NCI-H446 (cell line): Measurements from ENCODE around the gene DCBLD2.
A peak's percentile ranks its signal among the peaks of the same experiment; 100 is the strongest.

ENCODE experiments used
- DNase-seq, 2 experiments: peaks; one replicate each; lab custom pipeline; 2025; lab: John Stamatoyannopoulos, UW

The DCBLD2 gene, protein sequence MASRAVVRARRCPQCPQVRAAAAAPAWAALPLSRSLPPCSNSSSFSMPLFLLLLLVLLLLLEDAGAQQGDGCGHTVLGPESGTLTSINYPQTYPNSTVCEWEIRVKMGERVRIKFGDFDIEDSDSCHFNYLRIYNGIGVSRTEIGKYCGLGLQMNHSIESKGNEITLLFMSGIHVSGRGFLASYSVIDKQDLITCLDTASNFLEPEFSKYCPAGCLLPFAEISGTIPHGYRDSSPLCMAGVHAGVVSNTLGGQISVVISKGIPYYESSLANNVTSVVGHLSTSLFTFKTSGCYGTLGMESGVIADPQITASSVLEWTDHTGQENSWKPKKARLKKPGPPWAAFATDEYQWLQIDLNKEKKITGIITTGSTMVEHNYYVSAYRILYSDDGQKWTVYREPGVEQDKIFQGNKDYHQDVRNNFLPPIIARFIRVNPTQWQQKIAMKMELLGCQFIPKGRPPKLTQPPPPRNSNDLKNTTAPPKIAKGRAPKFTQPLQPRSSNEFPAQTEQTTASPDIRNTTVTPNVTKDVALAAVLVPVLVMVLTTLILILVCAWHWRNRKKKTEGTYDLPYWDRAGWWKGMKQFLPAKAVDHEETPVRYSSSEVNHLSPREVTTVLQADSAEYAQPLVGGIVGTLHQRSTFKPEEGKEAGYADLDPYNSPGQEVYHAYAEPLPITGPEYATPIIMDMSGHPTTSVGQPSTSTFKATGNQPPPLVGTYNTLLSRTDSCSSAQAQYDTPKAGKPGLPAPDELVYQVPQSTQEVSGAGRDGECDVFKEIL

DNA sequence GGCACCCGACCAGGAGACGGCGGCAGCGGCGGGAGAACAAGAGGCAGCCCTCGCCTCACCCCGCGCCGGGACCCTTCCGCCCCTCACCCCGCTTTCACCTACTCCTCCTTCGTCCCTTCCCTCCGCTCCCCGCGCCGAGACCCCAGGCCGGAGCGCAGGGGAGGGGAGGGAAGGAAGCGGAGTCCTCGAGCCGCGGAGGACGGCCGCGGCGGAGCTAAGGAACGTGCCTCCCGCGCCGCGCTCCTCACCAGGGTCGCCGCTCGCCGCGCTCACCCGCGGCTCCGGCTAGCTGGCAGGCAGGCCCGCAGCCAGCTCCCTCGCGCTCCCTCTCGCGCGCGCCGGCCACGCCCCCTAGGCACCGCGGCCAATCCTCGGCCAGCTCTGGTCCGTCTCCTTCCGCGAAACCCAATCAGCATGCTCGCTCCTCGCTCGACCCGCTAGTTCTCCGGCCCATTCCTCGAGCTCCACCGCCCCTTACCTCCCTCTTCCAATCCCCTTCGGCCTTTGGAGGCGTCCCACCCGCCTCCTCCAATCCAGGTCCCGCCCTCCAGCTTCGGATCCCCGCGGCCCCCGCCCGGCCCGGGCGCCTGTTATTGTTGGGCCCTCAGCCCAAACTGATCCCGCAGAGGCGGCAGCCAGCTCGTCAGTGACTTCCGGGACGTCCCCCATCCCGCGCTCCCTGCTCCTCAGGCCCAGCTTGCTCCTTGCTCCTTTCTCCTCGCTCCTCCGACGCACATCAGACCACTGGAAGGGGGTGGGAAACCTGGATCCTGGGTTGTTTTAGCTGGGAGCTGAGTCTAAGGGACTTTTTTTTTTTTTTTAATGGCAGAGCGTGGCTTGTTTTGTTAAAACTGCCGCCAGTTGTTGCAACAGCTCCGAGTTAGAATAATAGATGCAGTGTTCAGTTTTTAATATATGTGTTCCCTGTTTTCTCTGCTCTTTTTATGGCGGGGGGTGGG lies at the start of gene DCBLD2:
Gene DCBLD2 (minus strand): TSS at position 304 of the 959 bp plus-strand sequence. CDS start 369 bp downstream, outside the sequence.
- peak; percentile 98 to 99 for DNase-seq

DNA sequence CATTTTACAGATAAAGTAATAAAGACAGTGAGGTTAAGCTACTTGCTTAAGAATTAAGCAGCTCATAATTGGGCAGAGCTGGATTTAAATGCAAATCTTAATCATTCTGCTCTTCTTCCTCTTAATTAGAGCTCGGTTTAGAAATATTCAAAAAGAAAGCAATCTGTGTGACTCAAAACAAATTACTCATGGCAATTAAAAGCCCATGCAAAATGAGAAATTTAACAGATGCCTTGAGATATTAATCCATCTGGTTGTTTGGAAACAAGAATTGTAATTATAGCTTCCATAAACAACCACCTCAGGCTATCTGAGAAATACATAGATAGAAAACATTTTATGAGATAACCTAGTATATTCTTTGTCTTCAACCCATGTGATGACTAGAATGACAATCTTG lies 44.2 kb upstream of the DCBLD2 start:
- no peak for DNase-seq

DNA sequence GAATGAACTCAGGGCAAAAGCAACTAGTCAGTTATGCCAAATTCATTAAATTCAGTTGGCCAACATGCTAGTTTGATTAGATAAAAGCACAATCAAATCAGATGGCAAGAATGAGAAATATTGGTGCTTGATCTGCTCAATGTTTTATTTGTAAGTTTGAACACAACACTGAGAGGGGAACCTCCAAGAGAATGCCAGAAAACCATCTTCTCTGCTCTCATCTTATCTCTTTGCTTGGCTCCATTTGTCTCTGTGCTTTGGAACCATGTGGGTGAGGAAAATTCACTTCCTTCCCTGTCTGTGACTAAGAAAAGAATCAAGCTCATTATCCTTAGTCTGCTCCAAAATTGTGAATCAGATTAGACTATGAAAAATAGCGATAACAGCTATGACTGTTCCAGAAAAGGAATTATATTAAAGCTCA lies 43.6 kb upstream of the DCBLD2 start:
- no peak for DNase-seq

DNA sequence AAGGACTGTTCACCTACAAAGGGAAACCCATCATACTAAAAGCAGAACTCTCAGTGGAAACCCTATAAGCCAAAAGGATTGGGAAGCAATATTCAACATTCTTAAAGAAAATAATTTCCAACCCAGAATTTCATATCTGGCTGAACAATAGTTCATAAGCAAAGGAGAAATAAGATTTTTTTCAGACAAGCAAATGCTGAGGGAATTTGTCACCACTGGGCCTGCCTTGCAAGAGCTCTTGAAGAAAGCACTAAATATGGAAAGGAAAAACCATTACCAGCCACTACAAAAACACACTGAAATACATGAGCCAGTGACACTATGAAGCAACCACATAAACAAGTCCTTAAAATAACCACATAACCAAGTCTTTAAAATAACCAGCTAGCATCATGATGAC lies 28.9 kb upstream of the DCBLD2 start:
- DNase-seq = no peak

DNA sequence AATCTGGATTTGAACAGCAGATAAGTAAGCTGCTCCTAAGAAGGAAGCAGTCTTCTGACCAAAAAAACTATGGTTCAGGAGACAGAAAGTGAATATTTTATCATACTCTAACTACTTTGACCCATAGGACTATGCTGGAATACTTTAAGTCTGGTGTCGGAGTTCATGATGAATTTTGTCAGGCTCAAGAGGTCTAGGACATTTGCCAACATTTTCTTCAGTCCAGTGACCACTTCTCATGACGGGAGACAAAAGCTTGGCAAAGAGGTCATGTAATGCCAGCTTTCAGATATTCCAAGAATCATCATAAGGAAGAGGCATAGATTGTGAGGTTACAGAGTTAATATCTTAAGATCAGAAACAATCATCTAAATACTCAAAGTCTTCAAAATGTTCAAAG lies 20.5 kb upstream of the DCBLD2 start:
- peak in 1 of 2 experiments; percentile 35 for DNase-seq

DNA sequence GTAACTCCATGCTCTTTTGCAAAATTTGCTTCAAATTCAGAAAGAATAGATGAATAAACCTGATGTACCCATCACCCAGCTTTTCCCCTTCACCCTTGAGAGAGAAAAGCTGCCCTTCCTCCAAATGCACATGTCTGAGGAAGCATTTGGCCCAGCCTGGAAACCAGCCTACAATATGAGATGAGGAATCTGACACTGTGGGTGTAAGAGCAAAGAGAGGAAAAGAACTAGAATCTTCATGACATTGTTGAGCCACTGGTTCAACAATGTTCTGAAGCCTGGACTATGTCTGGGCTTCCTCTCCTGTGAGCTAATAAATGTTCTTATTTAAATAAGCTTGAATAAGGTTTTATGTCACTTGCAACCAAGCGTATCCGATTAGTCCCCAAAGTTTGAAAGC lies 18.7 kb upstream of the DCBLD2 start:
- DNase-seq = no peak

DNA sequence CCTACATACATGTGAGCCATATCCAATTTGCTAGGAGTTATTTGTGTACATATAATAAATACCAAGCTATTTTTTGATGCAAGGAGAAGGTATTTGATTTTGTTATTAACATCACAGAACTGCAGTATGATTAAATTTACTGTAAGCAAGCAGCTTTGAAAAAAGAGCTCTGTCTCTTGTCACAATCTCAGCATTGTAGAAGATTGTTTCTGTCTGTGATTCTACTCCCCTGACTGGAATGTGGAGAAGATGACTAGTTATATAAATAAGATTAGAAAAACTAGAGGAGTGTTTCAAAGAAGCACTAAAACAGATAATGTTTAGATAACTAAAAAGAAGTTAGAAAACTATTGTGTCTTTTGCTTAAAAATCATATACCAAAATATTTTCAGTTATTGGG lies 17.1 kb upstream of the DCBLD2 start:
- DNase-seq = no peak

DNA sequence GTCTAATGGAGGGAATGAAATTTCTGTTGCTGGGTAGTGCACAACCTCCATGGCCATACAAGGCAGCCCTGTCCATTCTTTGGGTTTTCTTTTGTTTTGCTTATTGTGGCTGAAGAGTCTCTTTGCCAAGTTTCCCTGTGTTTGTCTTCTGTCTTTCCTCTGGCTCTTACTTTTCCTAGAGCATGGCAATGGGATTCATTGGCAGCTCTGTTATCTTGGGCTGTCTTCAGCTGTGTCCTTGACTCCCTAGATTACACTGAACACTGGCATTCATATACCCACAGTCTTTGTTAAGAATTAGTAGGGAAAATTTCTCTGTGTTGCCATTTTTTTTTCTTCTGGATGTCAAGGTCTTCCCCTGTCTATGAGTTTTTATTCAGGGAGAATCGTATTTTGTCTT lies 16.1 kb upstream of the DCBLD2 start:
- no peak for DNase-seq

DNA sequence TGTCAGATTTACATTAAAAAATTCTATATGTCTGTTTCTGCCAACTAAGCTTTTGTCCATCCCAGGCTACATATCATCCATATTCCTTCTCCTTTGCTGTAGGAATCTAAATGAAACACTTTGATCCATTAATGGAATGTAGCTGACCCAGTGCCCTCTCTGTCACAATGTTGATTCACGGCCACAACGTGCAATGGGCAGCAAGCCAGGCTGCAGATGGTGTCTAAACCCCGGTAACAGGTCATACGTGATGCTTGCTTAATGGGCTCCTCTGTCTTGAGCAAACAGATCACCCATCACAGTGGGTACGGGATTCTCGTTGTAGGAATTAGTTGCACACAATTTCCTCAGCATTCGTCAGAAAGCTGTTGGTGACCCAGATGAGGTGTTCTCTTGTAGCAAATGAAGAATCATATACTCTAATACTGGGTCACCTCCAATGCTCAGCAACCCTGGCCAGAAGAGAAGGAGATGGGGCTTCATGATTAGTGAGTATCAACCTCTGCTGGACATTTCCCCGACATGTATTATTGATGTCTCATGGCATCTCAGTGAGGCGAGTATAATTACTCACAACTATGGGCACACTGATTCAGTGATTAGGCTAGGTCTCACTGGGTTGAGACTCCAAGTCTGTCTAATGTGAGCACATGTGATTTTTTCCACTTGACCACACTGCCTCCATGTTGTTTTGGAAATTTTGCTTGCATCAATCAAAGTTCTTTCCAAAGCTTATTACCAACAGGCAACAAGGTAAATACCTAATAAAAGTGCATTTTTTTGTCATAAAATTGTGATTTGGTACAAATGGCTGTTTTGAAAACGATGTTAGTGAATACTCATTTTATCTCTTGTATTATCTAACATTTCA lies 12.9 kb upstream of the DCBLD2 start:
- peak in 1 of 2 experiments; percentile 59 for DNase-seq

DNA sequence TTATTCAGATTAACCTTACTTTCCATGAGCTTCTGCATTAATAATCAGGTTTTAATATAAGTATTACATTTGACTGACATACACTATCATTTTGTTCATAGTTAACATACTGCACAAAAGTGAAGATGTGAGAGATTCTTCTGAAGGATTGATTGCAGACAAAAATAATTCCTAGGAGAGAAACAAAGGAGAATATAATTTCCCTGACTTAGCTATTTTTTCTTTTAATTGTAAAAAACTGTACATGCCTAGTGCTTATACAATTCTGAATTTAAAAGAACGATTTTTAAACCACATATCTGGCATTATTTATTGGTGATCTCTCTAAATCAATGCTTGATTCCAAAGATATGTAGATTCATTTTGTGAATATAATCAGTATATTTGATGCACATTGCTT lies 11.0 kb upstream of the DCBLD2 start:
- DNase-seq = no peak

DNA sequence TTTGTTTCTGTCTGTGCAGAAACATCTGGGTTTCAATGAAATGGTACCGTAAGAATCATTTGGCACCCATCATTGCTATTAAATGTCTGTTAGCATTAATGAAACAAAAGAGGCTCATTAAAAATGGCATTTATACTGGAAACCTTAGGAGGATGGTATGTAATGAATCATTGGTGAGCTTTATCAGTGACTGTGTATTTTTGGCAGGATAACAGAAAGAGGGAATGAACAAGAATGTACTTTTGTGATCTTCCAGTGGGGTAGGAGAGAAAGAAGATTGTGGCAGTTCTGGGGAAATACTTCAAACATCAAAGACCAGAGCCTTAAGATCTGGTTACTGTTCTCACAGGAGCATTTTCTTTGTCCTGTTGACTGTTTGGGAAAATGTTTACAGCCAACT lies 4.7 kb upstream of the DCBLD2 start:
- no peak for DNase-seq

DNA sequence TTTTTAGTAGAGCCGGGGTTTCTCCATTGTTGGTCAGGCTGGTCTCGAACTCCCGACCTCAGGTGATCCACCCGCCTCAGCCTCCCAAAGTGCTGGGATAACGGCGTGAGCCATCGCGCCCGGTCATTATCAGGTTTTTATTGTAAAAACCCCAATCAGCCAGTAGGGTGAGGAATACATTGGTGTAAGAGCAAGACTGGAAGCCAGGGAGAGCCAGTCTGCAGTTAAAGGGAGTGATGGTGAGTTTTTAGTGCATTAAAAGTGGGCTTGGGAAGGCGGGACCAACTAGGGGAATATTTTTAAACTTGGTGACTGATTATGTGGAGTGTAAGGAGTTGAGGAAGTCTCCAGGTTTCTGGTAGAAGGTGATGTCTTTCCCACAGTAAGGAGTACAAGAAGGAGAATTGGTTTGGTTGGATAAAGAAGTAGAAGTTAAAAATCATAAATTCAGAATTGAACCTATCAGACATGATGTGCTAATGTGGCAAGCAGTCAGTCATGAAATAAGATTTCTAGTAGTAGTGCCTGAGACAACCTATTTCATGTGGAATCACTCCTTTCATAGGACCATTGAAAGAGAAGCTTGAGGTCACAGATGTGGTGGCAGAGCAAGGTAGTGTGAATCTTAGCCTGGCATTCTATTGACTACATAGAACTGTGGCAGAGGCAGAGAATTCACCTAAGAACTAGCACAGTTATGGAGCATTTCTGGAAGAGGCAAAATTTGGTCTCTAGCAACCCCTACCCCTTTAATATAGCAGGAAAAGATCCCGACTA lies 2.4 kb upstream of the DCBLD2 start:
- no peak for DNase-seq

DNA sequence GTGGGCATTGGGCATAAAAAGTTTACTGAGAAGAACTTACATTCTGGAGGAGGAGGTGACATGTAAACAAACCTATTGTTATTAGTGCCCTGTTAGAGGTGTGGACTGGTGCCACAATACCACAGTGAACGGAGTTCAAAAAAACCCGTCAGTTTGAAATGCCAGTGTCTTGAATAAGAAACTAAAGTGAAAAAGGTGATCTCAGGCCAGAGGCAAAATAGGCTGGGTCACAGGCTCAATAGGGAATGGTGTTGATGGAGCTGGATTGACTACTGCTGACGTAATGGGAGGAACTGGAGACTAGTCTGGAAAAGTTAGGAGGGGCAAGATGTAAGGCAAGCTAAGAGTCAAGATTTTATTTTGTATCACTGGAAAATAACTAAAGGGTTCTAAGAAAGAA lies 1.6 kb upstream of the DCBLD2 start:
- no peak for DNase-seq

DNA sequence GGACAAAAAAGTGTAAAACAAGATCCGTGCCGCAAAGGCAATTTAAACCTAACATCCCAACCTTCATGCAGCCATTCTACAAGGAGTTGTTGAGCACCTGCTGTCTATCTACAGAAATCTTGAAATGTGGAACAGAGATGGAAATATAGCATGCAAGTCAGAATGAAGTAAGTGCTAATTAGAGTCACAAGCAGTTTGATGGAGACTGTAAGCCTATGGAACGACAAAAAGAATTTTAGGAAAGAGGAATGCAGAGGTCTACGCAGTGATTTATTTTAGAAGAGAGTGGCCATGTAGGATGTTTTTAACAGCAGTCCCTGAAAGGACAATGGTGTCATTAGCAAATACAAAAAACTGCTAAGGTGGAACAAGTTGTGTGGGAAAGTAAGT lies 851 bp upstream of the DCBLD2 start:
- DNase-seq = no peak

DNA sequence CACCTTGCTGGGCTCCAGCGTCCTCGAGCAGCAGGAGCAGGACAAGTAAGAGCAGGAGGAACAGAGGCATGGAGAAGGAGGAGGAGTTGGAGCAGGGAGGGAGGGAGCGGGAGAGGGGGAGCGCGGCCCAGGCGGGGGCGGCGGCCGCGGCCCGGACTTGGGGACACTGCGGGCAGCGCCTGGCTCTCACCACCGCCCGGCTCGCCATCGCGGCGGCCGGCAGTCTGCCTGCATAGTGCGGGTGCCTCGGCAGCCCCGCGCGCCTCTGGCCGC lies 440 bp downstream of the DCBLD2 start:
- DNase-seq = peak in 1 of 2 experiments; percentile 36

DNA sequence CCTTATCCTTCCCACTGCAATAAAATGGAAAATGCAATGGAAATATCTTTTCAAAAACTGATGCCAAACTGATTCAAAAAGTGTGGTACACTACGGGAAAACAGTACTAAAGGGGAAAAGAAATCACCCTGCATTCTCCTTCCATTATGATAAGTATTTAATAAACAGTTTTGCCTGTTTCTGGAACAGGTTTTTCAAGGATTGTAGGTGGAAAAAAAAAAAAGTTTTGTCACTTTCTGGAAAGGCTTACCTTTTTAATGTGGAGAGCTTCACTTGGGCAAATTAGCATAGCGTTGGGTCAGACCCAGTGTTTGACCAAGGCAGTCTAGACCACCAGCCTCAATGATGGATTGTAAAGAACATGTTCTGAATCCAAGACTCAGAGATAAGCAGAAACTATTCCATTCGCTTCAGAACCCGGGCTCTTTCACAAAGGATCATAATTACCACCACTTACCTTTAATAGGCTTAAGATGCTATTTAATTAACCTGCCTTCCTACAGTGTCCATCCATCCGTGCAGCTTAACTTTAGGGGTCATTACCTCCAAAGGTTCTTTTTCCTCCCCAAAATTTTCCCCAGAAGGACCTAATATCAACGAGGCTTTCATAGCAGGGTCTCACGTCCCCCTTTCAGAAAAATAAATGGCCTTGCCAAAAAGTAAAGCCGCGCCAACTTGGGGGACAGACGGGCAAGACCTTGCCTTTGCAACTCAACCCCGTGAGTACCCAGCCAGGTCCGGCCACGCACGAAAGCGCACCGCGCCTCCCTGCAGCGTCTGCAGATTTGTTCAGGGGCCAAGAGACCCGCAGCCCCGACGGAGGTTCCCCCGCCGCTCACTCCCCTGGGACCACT lies 1.0 kb downstream of the DCBLD2 start:
- no peak for DNase-seq

DNA sequence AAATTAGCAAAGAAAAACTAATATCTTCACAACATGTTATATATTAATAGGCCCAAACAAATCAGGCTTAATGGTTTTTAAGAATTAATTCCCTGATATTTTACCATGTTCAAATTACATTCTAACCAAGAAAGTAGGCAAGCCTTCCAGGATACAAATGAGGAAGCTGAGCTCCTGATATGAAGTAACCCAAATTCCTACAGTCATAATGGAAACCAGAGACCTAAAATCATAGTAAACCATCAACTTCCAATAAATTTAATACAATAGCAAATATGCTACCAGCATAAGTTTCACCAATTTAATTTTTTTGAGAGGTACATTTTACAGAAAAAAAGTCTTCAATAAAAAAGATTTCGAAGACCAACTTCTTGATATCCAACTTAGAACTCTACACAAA lies 3.8 kb downstream of the DCBLD2 start:
- no peak for DNase-seq

DNA sequence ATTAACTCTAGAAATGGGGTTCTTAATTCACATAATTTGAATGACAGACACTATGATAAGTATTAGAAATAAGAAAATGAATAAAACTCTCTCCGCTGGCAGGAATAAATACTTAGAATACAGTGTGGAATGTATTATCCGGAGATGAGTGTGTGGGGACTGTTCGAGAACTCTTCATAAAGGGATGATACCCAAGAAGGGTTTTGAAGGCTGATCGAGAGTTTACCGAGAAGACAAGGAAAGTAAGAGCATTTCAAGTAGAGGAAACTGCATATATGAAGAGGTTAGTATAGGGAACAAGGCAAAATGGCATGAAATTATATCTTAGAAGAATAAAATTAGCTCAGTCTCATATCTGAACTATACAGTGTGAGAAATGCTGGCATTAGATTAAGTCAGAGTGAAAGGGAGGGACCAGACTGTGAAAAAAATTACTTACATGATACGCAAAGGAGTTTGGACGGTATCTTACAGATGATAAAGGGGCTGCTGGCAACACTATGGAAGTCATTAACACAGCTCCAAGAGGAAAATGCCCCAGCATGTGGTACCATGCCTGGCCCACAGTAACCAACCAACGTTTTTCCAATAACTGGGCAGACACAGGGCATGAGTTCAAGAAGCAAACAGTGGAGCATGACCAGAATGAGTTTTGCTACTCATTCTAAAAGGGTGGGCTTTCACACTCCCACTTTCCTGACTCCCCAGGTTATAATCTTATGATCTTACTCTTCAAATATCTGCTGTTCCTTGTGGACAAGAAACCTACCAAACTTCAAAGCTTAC lies 6.5 kb downstream of the DCBLD2 start:
- DNase-seq = no peak

DNA sequence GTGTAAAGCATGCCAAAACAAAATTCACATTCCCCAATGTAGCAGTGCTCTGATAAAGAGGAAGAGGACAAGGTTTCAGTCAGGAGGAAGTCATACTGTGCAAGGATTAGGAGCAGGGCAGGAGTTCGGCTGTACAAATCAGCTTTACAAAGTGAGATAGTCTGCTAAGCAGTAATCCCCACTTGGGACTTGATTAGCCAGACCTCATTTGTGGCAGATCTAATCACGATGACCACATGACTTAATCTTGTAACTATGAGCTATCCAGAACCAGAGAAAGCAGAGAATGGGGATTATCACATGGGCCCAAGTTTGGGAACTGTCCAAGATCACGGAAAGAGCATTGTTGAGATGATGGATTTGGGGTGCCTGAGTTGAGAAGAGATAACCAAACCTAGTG lies 7.8 kb downstream of the DCBLD2 start:
- DNase-seq = no peak
